Testis (tissue), 2 donors: Measurements from ENCODE around the gene CCT5.

Experiments
- CTCF ChIP-seq, 3 experiments: fragments of 450-650 bp in 2 of 3; fragments of 200-600 bp in 1 of 3; sonication (generic) in 1 of 3; IDR thresholded peaks; one replicate each; pipeline ENCODE4 v1.5.1; 2016 to 2019; ENCODE audit warnings: antibody characterized with exemption in 3 of 3, mild to moderate bottlenecking in 2 of 3, moderate library complexity in 1 of 3
- POLR2A ChIP-seq: fragments of 450-650 bp; IDR thresholded peaks from one replicate; pipeline ENCODE4 v1.6.1; 2017; ENCODE audit warnings: antibody characterized with exemption, mild to moderate bottlenecking, moderate library complexity

GRCh38 chr5:10290438-10290837, 40.4 kb downstream of the CCT5 start:
- TF ChIP-seq CTCF (IDR thresholded peaks at IDR 0.05): no peak
- TF ChIP-seq POLR2A: no peak
